Superior temporal gyrus (tissue), 1 donor: ENCODE results near the gene SPOUT1.
A peak's percentile ranks its signal among the peaks of the same experiment; 100 is the strongest.
"Not testable (repeated sequence)": the region's sequence is repeated elsewhere in the genome, so short reads cannot be mapped to it uniquely, and the experiment has no call there.

Experiments used
- DNase-seq: peaks from one replicate; pipeline ENCODE4 v3.0.0-alpha.2; 2016; ENCODE audit errors: extremely low spot score

SPOUT1 gene

DNA sequence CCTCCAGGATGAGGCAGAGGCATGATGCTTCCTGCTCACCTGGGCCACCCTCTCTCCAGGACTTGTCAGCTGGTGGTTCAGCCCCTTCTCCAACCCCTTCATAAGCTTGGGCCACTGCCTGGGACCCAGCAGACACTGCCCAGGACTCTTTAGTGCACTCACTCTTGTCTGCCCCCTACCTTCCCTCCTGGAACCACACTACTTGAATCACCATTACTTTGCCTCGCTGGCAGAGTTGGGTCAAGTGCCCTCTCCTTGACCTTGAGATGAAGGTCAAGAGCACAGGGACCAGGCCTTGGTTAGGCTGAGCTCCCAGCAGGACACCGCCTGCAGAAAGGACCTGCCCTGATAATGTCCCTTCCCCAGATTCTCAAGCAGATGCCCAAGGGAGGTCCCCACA is 19.8 kb downstream of the SPOUT1 start:
- DNase-seq = no peak

- no peak for DNase-seq
Measured at GRCh38 chr9:128809036-128809599, 20.5 kb downstream of the SPOUT1 start.

DNA sequence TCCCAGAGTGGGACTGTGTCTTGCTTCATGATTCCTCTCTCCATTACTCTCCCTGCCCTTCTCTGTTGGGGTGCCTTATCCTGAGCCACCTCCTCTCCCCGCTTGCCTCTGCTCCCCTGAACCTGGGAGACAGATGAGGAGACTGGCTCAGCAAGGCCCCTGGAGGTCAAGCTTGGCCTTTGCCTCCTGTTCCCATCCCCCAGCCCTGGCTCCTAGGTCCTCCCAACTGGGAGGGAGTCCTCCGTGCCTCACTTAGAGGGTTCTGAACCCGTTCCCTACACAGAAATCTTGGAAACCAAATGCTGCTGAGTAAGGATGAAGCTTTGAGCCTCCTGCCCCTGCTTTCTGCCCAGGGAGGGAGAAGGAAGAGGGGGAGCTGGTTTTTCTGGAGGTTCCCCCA is 21.1 kb downstream of the SPOUT1 start:
- DNase-seq = no peak

DNA sequence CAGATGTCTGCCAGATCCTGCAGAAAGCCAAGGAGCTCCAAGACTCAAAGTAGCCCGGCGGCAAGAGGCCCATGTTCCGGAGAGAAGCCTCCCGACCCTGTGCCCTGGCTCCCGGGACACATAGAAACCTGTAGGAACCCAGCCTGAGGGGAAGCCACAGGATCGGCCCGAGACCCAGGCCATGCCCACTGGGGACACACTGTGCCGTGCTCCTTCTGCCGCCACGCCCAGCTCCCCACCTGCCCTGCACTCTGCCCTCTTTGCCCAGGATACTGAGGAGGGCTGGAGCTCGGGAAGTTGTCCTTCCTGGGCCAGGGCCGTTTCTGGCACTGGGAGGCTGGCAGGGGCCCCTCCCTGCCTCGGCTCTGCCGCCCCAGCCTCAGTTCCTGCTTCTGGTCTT is 21.8 kb downstream of the SPOUT1 start:
- DNase-seq = no peak

- peak; percentile 67 for DNase-seq
Measured at GRCh38 chr9:128805661-128806060, 23.9 kb downstream of the SPOUT1 start.

- DNase-seq = no peak
Measured at GRCh38 chr9:128802482-128802881, 27.1 kb downstream of the SPOUT1 start.

DNA sequence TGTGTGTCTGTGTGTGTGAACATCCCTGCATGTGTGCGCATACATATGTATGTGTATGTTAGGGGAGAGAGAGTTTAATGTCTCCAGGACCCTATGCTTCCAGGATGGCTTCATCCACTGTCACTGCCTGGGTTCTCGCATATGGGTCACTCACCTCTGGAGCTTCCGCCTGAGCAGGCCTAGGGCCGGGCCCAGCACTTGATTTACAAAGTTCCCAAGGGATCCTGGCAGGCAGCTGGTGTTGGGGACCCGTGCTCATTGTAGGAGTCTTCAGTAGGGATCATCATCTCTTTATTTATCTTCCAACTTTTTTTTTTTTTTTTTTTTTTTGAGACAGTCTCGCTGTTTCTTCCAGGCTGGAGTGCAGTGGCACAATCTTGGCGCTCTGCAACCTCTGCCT is 29.5 kb downstream of the SPOUT1 start:
- no peak for DNase-seq

GRCh38 chr9:128798896-128799295 is 30.7 kb downstream of the SPOUT1 start:
- no peak for DNase-seq

DNA sequence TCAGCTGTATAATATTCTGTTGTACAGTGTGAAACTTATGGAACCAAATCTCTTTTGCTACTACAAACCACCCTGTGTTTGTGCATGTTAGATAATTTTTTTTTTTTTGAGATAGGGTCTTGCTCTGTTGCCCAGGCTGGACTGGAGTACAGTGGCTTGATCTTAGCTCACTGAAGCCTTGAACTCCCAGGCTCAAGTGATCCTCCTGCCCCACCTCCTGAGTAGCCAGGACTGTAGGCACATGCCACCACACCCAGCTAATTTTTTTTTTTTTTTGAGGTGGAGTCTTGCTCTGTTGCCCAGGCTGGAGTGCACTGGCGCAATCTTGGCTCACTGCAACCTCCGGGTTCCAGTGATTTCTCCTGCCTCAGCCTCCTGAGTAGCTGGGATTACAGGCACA is 34.6 kb downstream of the SPOUT1 start:
- DNase-seq = not testable (repeated sequence)

GRCh38 chr9:128792978-128793686 is 36.5 kb downstream of the SPOUT1 start:
- DNase-seq = no peak

- DNase-seq = no peak
Measured at GRCh38 chr9:128792134-128792533, 37.5 kb downstream of the SPOUT1 start.

GRCh38 chr9:128790536-128790935 is 39.1 kb downstream of the SPOUT1 start:
- no peak for DNase-seq

- no peak for DNase-seq
Measured at GRCh38 chr9:128788445-128788844, 41.1 kb downstream of the SPOUT1 start.

- DNase-seq = no peak
Measured at GRCh38 chr9:128787659-128788058, 41.9 kb downstream of the SPOUT1 start.

- DNase-seq = peak; percentile 81
Measured at GRCh38 chr9:128786681-128787601, 42.7 kb downstream of the SPOUT1 start, which contains the start of gene TBC1D13. Gene TBC1D13 (plus strand): TSS chr9:128787253. CDS start chr9:128787354, 101 bp downstream.

DNA sequence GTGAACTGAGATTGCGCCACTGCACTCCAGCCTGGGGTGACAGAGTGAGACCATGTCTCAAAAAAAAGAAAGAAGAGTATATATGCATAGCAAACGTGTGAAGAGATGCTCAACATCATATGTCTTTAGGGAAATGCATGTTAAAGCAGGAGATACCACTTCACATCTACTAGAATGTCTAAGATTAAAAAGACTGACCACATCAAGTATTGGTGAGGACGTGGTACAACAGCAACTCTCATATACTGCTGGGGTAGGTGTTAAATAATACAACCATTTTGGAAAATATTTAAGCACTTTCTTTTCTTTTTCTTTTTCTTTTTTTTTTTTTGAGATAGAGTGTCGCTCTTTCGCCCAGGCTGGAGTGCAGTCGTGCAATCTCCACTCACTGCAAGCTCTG is 44.2 kb downstream of the SPOUT1 start:
- DNase-seq = no peak

DNA sequence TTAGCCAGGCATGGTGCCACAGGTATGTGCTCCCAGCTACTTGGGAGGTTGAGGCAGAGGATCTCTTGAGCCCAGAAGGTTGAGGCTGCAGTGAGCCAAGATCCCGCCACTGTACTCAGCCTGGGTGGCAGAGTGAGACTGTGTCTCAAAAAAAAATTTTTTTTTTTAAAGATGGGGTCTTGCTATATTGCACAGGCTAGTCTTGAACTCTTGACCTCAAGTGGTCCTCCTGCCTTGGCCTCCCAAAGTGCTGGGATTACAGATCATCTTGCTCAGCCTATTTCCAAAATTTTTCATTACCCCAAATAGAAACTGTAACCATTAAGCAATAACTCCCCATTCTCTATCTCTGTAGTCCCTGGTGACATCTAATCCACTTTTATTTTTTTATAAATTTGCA is 46.9 kb downstream of the SPOUT1 start:
- DNase-seq = no peak

DNA sequence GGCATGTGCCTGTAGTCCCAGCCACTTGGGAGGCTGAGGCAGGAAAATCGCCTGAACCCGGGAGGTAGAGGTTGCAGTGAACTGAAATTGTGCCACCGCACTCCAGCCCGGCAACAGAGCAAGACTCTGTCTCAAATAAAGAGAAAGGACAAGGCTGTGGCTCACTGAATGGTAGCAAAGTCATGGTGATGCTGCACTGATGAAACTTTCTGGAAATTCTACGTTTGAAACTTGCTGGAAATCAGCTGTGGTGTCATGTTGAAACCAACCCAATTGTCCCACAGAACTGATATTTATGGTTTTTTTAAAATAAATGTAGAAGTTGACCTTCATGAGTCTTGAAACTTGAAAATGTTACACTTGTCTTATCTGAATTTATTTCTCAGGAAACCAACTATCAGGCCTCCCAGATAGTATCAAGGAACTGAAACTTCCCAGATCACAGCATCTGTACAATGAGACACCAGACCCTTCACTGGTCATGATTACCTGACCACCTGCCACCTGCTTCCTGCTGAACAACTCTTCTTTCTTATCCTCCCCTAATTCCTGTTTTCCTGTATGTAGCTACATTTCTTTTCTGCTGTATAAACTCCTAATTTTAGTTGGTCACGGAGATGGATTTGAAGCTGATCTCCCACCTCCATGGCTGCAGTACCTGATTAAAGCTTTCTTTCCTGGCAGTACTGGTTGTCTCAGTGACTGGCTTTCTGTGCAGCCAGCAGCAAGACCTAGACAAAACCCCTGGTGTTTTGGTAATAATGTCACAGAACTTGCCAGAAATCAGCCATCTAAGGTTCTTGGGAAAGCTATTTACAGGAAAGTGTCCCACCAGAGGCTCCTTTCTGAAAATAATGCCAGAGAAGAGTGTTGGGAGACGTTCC is 48.2 kb downstream of the SPOUT1 start:
- no peak for DNase-seq

DNA sequence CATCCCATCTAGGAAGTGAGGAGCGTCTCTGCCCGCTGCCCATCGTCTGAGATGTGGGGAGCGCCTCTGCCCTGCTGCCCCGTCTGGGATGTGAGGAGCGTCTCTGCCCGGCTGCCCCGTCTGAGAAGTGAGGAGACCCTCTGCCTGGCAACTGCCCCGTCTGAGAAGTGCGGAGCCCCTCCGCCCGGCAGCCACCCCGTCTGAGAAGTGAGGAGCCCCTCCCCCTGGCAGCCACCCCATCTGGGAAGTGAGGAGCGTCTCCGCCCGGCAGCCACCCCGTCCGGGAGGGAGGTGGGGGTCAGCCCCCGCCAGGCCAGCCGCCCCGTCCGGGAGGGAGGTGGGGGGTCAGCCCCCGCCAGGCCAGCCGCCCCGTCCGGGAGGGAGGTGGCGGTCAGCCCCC is 49.5 kb downstream of the SPOUT1 start:
- DNase-seq = not testable (repeated sequence)

DNA sequence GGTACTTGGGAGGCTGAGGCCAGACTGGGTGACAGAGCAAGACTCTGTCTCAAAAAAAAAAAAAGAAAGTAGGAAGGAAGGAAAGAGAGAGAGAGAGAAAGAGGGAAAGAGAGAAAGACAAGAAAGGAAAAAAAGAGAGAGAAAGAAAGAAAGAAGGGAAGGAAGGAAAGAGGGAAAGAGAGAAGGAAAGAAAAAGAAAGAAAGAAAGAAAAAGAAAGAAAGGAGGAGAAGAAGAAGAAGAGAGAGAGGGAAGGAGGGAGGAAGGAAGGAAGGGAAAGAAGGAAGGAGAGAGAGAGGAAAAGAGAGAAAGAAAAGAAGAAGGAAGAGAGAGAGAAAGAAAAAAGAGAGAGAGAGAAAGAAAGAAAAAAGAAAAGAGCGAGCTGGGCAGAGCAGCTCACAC is 54.8 kb downstream of the SPOUT1 start:
- no peak for DNase-seq

DNA sequence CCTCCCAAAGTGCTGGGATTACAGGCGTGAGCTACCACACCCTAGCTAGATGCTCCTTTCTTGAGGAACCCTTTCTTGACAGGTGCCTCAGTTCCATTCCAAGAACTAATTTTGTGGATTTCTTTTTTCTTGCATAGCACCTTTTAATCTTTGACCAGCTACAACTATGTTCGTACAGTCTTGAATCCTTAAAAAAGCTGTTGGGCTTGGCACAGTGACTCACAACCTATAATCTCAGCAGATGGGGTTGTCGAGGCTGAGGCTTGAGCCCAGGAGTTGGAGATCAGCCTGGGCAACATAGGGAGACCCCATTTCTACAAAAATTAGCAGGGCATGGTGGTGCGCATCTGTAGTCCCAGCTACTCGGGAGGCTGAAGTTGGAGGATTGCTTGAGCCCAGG is 56.5 kb downstream of the SPOUT1 start:
- DNase-seq = no peak
